H1 (cell line): Measurements from ENCODE around the gene NPIPA1.

Source experiments
- CTCF ChIP-seq, 3 experiments: IDR thresholded peaks; 1 replicate in 2 of 3; 2 replicates in 1 of 3; pipeline versions ENCODE4 v1.5.1 to v1.6.1; 2011; ENCODE audit warnings: low read length in 3 of 3, mild to moderate bottlenecking in 3 of 3, inconsistent platforms in 2 of 3, low read depth in 1 of 3, moderate library complexity in 1 of 3; ENCODE audit not compliant: insufficient read depth in 1 of 3; ENCODE audit errors: control extremely low read depth in 1 of 3
- PHF8 ChIP-seq: fragments of 200-600 bp; sonication (generic); conservative IDR thresholded peaks from 2 replicates; pipeline ENCODE4 v1.7.1; 2012; ENCODE audit warnings: low read depth, mild to moderate bottlenecking, inconsistent platforms, low read length, moderate library complexity
- POU5F1 ChIP-seq: IDR thresholded peaks from 2 replicates; pipeline ENCODE4 v1.6.1; 2011; ENCODE audit warnings: low read depth, mild to moderate bottlenecking, low read length, moderate library complexity
- RAD21 ChIP-seq, 2 experiments: IDR thresholded peaks in 1 of 2; conservative IDR thresholded peaks in 1 of 2; 2 replicates each; pipeline ENCODE4 v1.6.1; 2011; ENCODE audit warnings: low read depth in 2 of 2, low read length in 2 of 2, improper control_type of control experiment in 1 of 2, inconsistent platforms in 1 of 2, mild to moderate bottlenecking in 1 of 2, moderate library complexity in 1 of 2
- RBBP5 ChIP-seq: IDR thresholded peaks from 2 replicates; pipeline ENCODE4 v1.7.1; 2012; ENCODE audit warnings: low read depth, mild to moderate bottlenecking, inconsistent platforms, low read length, moderate library complexity, borderline replicate concordance
- RFX5 ChIP-seq: IDR thresholded peaks from 2 replicates; pipeline ENCODE4 v1.6.1; 2011; ENCODE audit warnings: low read depth, low read length, improper control_type of control experiment, borderline replicate concordance
- SIN3A ChIP-seq, 2 experiments: IDR thresholded peaks in 1 of 2; conservative IDR thresholded peaks in 1 of 2; 2 replicates each; pipeline ENCODE4 v1.6.1; 2011 to 2012; ENCODE audit warnings: low read length in 2 of 2, improper control_type of control experiment in 1 of 2, low read depth in 1 of 2, mild to moderate bottlenecking in 1 of 2
- ZNF274 ChIP-seq: IDR thresholded peaks from 2 replicates; pipeline ENCODE4 v1.7.0; 2012; ENCODE audit warnings: low read length, borderline replicate concordance; ENCODE audit errors: extremely low read depth

- TF ChIP-seq POU5F1 (no peak), RBBP5 (no peak), CTCF (IDR thresholded peaks at IDR 0.05; ENCODE audit: control extremely low read depth in 1 of 3, insufficient read depth in 1 of 3, low read depth in 1 of 3, low read length in 3 of 3) (no peak), ZNF274 (no peak), PHF8 (no peak), SIN3A (conservative IDR thresholded peaks at IDR 0.05 in 1 of 2, IDR thresholded peaks at IDR 0.05 in 1 of 2; ENCODE audit: low read depth in 1 of 2, low read length in 2 of 2) (no peak), RFX5 (no peak), RAD21 (IDR thresholded peaks at IDR 0.05 in 1 of 2, conservative IDR thresholded peaks at IDR 0.05 in 1 of 2; ENCODE audit: low read depth in 2 of 2, low read length in 2 of 2) (no peak)
Measured at GRCh38 chr16:14958970-14959369, 21.7 kb downstream of the NPIPA1 start.
